ENCODE measurements around the gene UGT1A10. TPM values are rescaled to one million over a fixed set of nuclear protein-coding genes. Genes with fewer than 3 reads are reported as not detected.

The UGT1A10 gene
- total RNA-seq, 1 donor from 2014 or later = not detected

DNA sequence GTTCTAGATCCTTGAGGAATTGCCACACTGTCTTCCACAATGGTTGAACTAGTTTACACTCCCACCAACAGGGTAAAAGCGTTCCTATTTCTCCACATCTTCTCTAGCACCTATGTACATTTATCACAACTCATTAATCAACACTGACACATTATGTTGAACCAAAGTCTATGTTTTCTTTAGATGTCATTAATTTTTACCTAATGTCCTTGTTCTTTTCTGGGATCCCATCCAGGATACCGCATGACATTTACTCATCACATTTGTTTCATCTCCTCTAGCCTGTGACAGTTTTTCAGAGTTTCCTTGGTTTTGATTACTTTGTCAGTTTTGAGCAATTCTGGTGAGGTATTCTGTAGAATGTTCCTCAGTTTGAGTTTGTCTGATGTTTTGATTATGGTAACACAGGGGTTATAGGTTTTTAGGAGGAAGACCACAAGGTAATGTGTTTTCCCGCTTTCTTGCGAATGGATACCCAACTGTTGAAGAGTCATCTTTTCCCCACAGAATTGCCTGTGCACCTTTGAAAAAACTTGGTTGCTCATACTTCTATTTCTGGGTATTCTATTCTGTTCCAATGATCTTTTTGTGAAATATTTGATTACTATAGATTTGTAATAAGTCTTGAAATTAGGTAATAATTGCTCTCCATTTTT lies 32.5 kb downstream of the UGT1A10 start:
- no peak for DNase-seq (ENCODE audit: low spot score)
- Mint-ChIP-seq H3K9me3 (ENCODE audit: unreplicated experiment) (no peaks in the 10 kb centered on the region), H3K4me3 (ENCODE audit: unreplicated experiment) (no peak overlapping the region), H3K36me3 (ENCODE audit: low read depth, unreplicated experiment) (no peaks in the 10 kb centered on the region), H3K27ac (ENCODE audit: unreplicated experiment) (no peak overlapping the region), H3K27me3 (ENCODE audit: unreplicated experiment) (no peaks in the 10 kb centered on the region), H3K4me1 (ENCODE audit: unreplicated experiment) (no peaks in the 10 kb centered on the region)
- TF ChIP-seq, protein P1, sequence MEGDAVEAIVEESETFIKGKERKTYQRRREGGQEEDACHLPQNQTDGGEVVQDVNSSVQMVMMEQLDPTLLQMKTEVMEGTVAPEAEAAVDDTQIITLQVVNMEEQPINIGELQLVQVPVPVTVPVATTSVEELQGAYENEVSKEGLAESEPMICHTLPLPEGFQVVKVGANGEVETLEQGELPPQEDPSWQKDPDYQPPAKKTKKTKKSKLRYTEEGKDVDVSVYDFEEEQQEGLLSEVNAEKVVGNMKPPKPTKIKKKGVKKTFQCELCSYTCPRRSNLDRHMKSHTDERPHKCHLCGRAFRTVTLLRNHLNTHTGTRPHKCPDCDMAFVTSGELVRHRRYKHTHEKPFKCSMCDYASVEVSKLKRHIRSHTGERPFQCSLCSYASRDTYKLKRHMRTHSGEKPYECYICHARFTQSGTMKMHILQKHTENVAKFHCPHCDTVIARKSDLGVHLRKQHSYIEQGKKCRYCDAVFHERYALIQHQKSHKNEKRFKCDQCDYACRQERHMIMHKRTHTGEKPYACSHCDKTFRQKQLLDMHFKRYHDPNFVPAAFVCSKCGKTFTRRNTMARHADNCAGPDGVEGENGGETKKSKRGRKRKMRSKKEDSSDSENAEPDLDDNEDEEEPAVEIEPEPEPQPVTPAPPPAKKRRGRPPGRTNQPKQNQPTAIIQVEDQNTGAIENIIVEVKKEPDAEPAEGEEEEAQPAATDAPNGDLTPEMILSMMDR (IDR thresholded peaks at IDR 0.05; ENCODE audit: unreplicated experiment) = no peak

DNA sequence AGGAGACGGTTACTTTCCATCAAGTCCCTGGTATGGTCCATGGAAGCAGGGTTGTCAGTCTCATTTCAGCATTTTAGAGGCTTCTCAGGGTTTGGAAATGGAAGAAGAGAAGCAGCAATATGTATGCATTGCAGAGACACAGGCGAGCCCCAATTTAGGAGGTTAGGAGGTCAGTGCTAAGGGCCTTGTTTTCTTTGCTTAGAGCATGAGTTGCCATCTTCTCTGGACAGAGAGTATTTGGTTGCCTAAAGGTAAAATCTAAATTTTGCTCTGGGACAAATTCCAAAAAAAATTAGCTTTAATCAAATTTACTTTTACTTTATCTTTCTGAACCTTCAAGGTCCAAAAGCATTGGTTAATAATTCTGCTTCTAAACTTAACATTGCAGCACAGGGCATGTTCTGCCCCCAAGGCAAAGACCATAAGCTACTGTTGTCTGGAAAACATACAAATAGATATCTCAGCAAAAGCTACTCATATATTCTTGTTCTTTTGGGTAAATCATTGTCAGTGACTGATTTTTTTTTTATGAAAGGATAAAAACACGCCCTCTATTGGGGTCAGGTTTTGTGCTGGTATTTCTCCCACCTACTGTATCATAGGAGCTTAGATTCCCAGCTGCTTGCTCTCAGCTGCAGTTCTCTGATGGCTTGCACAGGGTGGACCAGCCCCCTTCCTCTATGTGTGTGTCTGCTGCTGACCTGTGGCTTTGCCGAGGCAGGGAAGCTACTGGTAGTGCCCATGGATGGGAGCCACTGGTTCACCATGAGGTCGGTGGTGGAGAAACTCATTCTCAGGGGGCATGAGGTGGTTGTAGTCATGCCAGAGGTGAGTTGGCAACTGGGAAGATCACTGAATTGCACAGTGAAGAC lies 35.3 kb downstream of the UGT1A10 start, which contains the start of gene UGT1A9:
Gene UGT1A9 (plus strand): TSS at position 609 of the 872 bp plus-strand sequence. CDS start 37 bp downstream, at position 646.
- no peaks in the 10 kb centered on the region for H3K27me3 Mint-ChIP-seq (ENCODE audit: unreplicated experiment)
- TF ChIP-seq, protein P1 (IDR thresholded peaks at IDR 0.05; ENCODE audit: unreplicated experiment) = no peak
- no peaks in the 10 kb centered on the region for H3K36me3 Mint-ChIP-seq (ENCODE audit: low read depth, unreplicated experiment)
- H3K27ac Mint-ChIP-seq (ENCODE audit: unreplicated experiment) = no peak within 1 kb of the TSS
- H3K4me1 Mint-ChIP-seq (ENCODE audit: unreplicated experiment) = no peaks in the 10 kb centered on the region
- no peak for DNase-seq (ENCODE audit: low spot score)
- H3K9me3 Mint-ChIP-seq (ENCODE audit: unreplicated experiment) = no peaks in the 10 kb centered on the region
- no peak within 1 kb of the TSS for H3K4me3 Mint-ChIP-seq (ENCODE audit: unreplicated experiment)

DNA sequence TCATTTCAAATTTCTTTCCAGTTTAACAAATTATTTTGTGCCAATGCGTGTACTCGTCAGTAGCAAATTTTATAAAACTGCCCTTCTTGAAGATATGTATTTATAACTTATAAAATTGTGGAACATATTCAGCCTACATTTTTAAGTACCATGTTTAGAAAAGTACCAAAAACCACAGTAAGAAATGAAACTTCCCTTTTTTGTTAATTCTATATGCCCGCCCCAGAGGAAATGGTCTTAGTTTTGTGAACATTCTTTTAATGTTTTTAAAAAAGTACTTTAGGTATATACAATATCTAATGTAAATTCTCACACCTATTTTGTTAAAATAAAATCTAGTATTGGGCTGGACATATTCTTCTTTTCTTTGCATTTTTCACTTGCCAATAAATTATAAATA lies 36.6 kb downstream of the UGT1A10 start:
- Mint-ChIP-seq H3K36me3 (ENCODE audit: low read depth, unreplicated experiment) (no peaks in the 10 kb centered on the region), H3K4me3 (ENCODE audit: unreplicated experiment) (no peak overlapping the region)
- TF ChIP-seq, protein P1 (IDR thresholded peaks at IDR 0.05; ENCODE audit: unreplicated experiment) = no peak

DNA sequence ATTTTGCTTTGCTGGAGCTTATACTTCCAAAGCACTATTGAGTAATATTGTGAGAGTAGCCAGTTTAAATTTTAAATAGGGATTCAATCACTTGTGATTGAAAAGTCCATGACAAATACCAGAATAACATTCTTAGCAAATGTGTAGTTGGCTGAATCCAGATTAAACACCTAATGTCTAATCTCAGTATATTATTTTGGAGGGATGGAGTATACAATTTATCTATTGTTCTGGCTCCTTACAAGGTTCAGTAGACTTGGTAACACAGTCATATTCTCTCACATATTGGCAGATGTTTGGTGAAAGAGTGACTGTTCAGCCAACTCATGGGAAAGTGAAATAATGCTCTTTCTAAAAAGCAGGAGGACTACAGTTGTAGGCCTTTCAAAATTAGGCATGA lies 37.6 kb downstream of the UGT1A10 start:
- H3K4me1 Mint-ChIP-seq (ENCODE audit: unreplicated experiment) = no peaks in the 10 kb centered on the region
- TF ChIP-seq, protein P1 (IDR thresholded peaks at IDR 0.05; ENCODE audit: unreplicated experiment) = no peak
- no peak for DNase-seq (ENCODE audit: low spot score)
- no peak overlapping the region for H3K27ac Mint-ChIP-seq (ENCODE audit: unreplicated experiment)
- no peaks in the 10 kb centered on the region for H3K27me3 Mint-ChIP-seq (ENCODE audit: unreplicated experiment)
- no peaks in the 10 kb centered on the region for H3K36me3 Mint-ChIP-seq (ENCODE audit: low read depth, unreplicated experiment)
- H3K9me3 Mint-ChIP-seq (ENCODE audit: unreplicated experiment) = no peaks in the 10 kb centered on the region
- no peak overlapping the region for H3K4me3 Mint-ChIP-seq (ENCODE audit: unreplicated experiment)

More for the DNA sequence above, 36.6 kb downstream of the UGT1A10 start:
- no peak for DNase-seq (ENCODE audit: low spot score)
- Mint-ChIP-seq H3K9me3 (ENCODE audit: unreplicated experiment) (no peaks in the 10 kb centered on the region), H3K27me3 (ENCODE audit: unreplicated experiment) (no peaks in the 10 kb centered on the region), H3K4me1 (ENCODE audit: unreplicated experiment) (no peaks in the 10 kb centered on the region), H3K27ac (ENCODE audit: unreplicated experiment) (no peak overlapping the region)

DNA sequence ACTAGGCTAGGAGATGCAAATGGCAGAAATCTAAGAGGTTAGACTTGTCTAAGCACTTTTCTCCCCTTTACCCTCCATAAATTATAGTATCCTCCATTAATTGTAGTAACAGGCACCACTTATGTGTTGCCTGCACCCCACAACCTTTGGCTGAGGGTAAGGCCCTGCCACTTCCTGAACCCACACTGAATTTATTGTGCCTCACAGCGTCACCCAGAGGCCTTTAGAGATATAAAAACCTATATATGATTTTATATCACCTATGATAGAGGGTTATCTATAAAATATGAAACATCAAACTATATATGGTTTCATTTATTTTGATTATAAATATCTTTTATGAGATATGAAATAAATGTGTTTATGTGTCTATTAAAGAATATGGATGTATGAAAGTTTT lies 38.1 kb downstream of the UGT1A10 start:
- no peaks in the 10 kb centered on the region for H3K4me1 Mint-ChIP-seq (ENCODE audit: unreplicated experiment)
- no peak overlapping the region for H3K4me3 Mint-ChIP-seq (ENCODE audit: unreplicated experiment)
- no peaks in the 10 kb centered on the region for H3K27me3 Mint-ChIP-seq (ENCODE audit: unreplicated experiment)
- TF ChIP-seq, protein P1 (IDR thresholded peaks at IDR 0.05; ENCODE audit: unreplicated experiment) = no peak
- H3K36me3 Mint-ChIP-seq (ENCODE audit: low read depth, unreplicated experiment) = no peaks in the 10 kb centered on the region
- no peak for DNase-seq (ENCODE audit: low spot score)
- H3K9me3 Mint-ChIP-seq (ENCODE audit: unreplicated experiment) = no peaks in the 10 kb centered on the region
- H3K27ac Mint-ChIP-seq (ENCODE audit: unreplicated experiment) = no peak overlapping the region
